K562 (cell line): ENCODE data around the gene HKDC1. TPM values are rescaled to one million over a fixed set of nuclear protein-coding genes. Genes with fewer than 3 reads are reported as not detected.

ENCODE experiments used
- CHD7 ChIP-seq: fragments of 200-600 bp; sonication (generic); IDR thresholded peaks from one replicate; pipeline ENCODE4 v1.6.1; 2012; ENCODE audit warnings: mild to moderate bottlenecking, low read depth, low read length, inconsistent platforms
- EP300 ChIP-seq: IDR thresholded peaks from 2 replicates; pipeline ENCODE4 v1.6.1; 2012; ENCODE audit warnings: low read length, improper control_type of control experiment
- FOS ChIP-seq: IDR thresholded peaks from 3 replicates; pipeline ENCODE4 v1.6.1; 2011; ENCODE audit not compliant: insufficient read length; ENCODE audit errors: extremely low read depth
- POLR2H ChIP-seq: IDR thresholded peaks from 2 replicates; pipeline ENCODE4 v1.6.1; 2016; ENCODE audit warnings: missing genetic modification characterization, low read depth, mild to moderate bottlenecking, control low read depth, missing compliant biosample characterization, moderate library complexity
- REST ChIP-seq, 2 experiments: fragments of 450-650 bp; formaldehyde crosslinking in 1 of 2; IDR thresholded peaks; 2 replicates each; pipeline versions ENCODE4 v1.4.0 to v1.6.1; 2014 to 2020; ENCODE audit warnings: mild to moderate bottlenecking in 2 of 2, borderline replicate concordance in 1 of 2, low read depth in 1 of 2
- polyA plus RNA-seq, 8 experiments: library from polyadenylated mRNA; depleted of rRNA in 4 of 8; stranded (reverse) in 5 of 8; unstranded in 3 of 8; fragments of >200 nt; fragmentation: Nextera tagmentation in 2 of 8; fragmentation: Illumina TruSeq in 1 of 8; extraction: Ambion mirVana in 2 of 8; extraction: Trizol in 1 of 8; gene quantifications; 2 replicates each; pipeline versions ENCODE4 v1.2.1 to v1.2.3, GENCODE V29; 2011 to 2014; ENCODE audit warnings: inconsistent platforms in 1 of 8, missing spikeins in 1 of 8
- total RNA-seq, 7 experiments: library from RNA; depleted of rRNA in 6 of 7; stranded (reverse); fragments of >200 nt in 6 of 7; fragmentation: Illumina TruSeq in 2 of 7; extraction: Trizol in 2 of 7; gene quantifications; 2 replicates each; pipeline versions ENCODE4 v1.2.1 to v1.2.3, GENCODE V29; 2011 to 2021; ENCODE audit warnings: low replicate concordance in 1 of 7

Gene HKDC1
- total and polyA plus RNA-seq, 9 of the 15 experiments (the other 6 are each of a cell fraction or from before 2014, with no cell fraction given) = 0.04 to 0.22 (median 0.11) TPM; not detected in 5

- no peak; the same call in 1 of the 2 replicates for TF ChIP-seq REST (IDR thresholded peaks at IDR 0.05; ENCODE audit: borderline replicate concordance)
- no peak for TF ChIP-seq REST (CRISPR knock-in tag; IDR thresholded peaks at IDR 0.05; ENCODE audit: low read depth)
- TF ChIP-seq FOS = no peak
- peak; percentile 55 for TF ChIP-seq POLR2H
- TF ChIP-seq EP300 = peak; percentile 56; the same call in 1 of the 2 replicates
- TF ChIP-seq CHD7 = no peak
Measured at GRCh38 chr10:69213591-69214311, 6.4 kb upstream of the HKDC1 start (continued).
